Lung (tissue), 12 donors: ENCODE results near the gene DNAJB6. TPM values are rescaled to one million over a fixed set of nuclear protein-coding genes. Genes with fewer than 3 reads are reported as not detected.

Experiments used
- ATAC-seq: fragments of 200-7000 bp; cut with Tn5 transposase; one replicate; pipeline ENCODE4 v1.9.1; 2020; ENCODE audit warnings: moderate number of reproducible peaks; ENCODE audit not compliant: insufficient read depth, low FRiP score
- DNase-seq, 3 donors: peaks; one replicate each; pipeline ENCODE4 v3.0.0-alpha.2; 2013 to 2017
- H3K27ac ChIP-seq, 2 donors: one replicate each; pipeline ENCODE4 v1.5.1; 2013; ENCODE audit warnings: mild to moderate bottlenecking in 2 of 2, moderate library complexity in 2 of 2, control low read depth in 1 of 2, inconsistent platforms in 1 of 2, low read depth in 1 of 2, low read length in 1 of 2
- H3K27me3 ChIP-seq, 3 donors: one replicate each; pipeline ENCODE4 v1.5.1; 2013; ENCODE audit warnings: low read length in 2 of 3; ENCODE audit not compliant: control insufficient read depth in 3 of 3, insufficient read depth in 3 of 3
- H3K36me3 ChIP-seq, 4 donors: one replicate each; pipeline ENCODE4 v1.5.1; 2013; ENCODE audit warnings: low read length in 4 of 4, mild to moderate bottlenecking in 1 of 4, moderate library complexity in 1 of 4; ENCODE audit not compliant: control insufficient read depth in 4 of 4, insufficient read depth in 4 of 4
- H3K4me1 ChIP-seq, 5 donors: one replicate each; pipeline ENCODE4 v1.5.1; 2013; ENCODE audit warnings: low read length in 5 of 5, mild to moderate bottlenecking in 2 of 5, moderate library complexity in 1 of 5; ENCODE audit not compliant: control insufficient read depth in 5 of 5, insufficient read depth in 5 of 5
- H3K4me3 ChIP-seq: one replicate; pipeline ENCODE4 v1.5.1; 2013; ENCODE audit warnings: mild to moderate bottlenecking, control low read depth, moderate library complexity
- H3K9ac ChIP-seq, 2 donors: one replicate each; pipeline ENCODE4 v1.5.1; 2013; ENCODE audit warnings: low read length in 2 of 2, control low read depth in 1 of 2; ENCODE audit not compliant: insufficient read depth in 1 of 2
- H3K9me3 ChIP-seq, 4 donors: one replicate each; pipeline ENCODE4 v1.5.1; 2013; ENCODE audit warnings: low read length in 3 of 4, mild to moderate bottlenecking in 1 of 4, moderate library complexity in 1 of 4; ENCODE audit not compliant: control insufficient read depth in 4 of 4, insufficient read depth in 3 of 4
- CTCF ChIP-seq: IDR thresholded peaks from 2 replicates; pipeline ENCODE4 v1.5.1; 2012; ENCODE audit warnings: mild to moderate bottlenecking; ENCODE audit errors: control extremely low read depth, extremely low read depth
- WGBS, 2 donors: extraction: QIAGEN DNeasy Blood & Tissue Kit; methylation state at CpG; one replicate each; pipeline ENCODE4 v1.1.7; 2013; 5-methylcytosine and 5-hydroxymethylcytosine counted together
- polyA plus RNA-seq, 2 donors: library from polyadenylated mRNA; stranded (reverse); fragments of 200-250 nt; gene quantifications; one replicate each; pipeline ENCODE4 v1.2.1, GENCODE V29; 2013
- total RNA-seq, 2 donors: library from RNA; depleted of rRNA in 1 of 2; stranded (reverse); fragments of >200 nt in 1 of 2; gene quantifications; one replicate each; pipeline ENCODE4 v1.2.1, GENCODE V29; 2014 to 2021
- donor health status: control.
- donor health status: control.
- donor health status: Bipolar disorder and iron deficiency.
- donor health status: healthy.
- donor health status: DM: yes; HTN: yes; CAD: no.

DNAJB6 gene
- total and polyA plus RNA-seq, 4 donors: 58.1 to 117 (median 83.0) TPM

GRCh38 chr7:157391036-157391710, 54.4 kb downstream of the DNAJB6 start:
- H3K36me3 ChIP-seq: peaks cover 0 to 17% (median 3%) of the 10 kb centered on the region in 4 donors
- DNase-seq (no peak), ATAC-seq (no peak)
- 72 to 88% methylated on average over 15 of the region's 15 CpGs for WGBS, 2 donors
- H3K27ac ChIP-seq: no peak overlapping the region
- H3K27me3 ChIP-seq: no peaks in the 10 kb centered on the region
- no peak overlapping the region for H3K9ac ChIP-seq
- H3K4me1 ChIP-seq: peaks cover 0 to 7% (median 0%) of the 10 kb centered on the region in 5 donors
- H3K4me3 ChIP-seq: no peak overlapping the region
- TF ChIP-seq CTCF: no peak
- H3K9me3 ChIP-seq: no peaks in the 10 kb centered on the region

GRCh38 chr7:157392256-157393037, 55.6 kb downstream of the DNAJB6 start:
- Histone ChIP-seq H3K27ac (no peak overlapping the region), H3K4me3 (no peak overlapping the region), H3K27me3 (no peaks in the 10 kb centered on the region), H3K36me3 (peaks cover 0 to 22% (median 2%) of the 10 kb centered on the region in 4 donors), H3K9ac (no peak overlapping the region), H3K4me1 (peaks cover 0 to 8% (median 0%) of the 10 kb centered on the region in 5 donors), H3K9me3 (no peaks in the 10 kb centered on the region)
- TF ChIP-seq CTCF: no peak
- 84 to 93% methylated on average over 20 of the region's 20 CpGs for WGBS, 2 donors
- no peak for DNase-seq
- ATAC-seq: no peak

- H3K9me3 ChIP-seq: no peaks in the 10 kb centered on the region
- WGBS, 2 donors: 86 to 93% methylated on average over 20 of the region's 20 CpGs
- peaks cover 0 to 13% (median 11%) of the 10 kb centered on the region in 5 donors for H3K4me1 ChIP-seq
- H3K27me3 ChIP-seq: no peaks in the 10 kb centered on the region
- DNase-seq: no peak
- H3K36me3 ChIP-seq: peaks cover 0 to 23% (median 0%) of the 10 kb centered on the region in 4 donors
- H3K27ac ChIP-seq: no peak overlapping the region
- no peak for ATAC-seq
- no peak overlapping the region for H3K9ac ChIP-seq
- H3K4me3 ChIP-seq: no peak overlapping the region
- TF ChIP-seq CTCF: no peak
Observed at GRCh38 chr7:157394246-157395191, 57.7 kb downstream of the DNAJB6 start.
